GM19351 (cell line): ENCODE data around the gene PAPLN.

Experiments
- ATAC-seq: cut with Tn5 transposase; IDR thresholded peaks from one replicate; pipeline ENCODE4 v1.9.1; 2021; ENCODE audit warnings: mild to moderate bottlenecking, moderate library complexity; ENCODE audit not compliant: unreplicated experiment

PAPLN gene

DNA sequence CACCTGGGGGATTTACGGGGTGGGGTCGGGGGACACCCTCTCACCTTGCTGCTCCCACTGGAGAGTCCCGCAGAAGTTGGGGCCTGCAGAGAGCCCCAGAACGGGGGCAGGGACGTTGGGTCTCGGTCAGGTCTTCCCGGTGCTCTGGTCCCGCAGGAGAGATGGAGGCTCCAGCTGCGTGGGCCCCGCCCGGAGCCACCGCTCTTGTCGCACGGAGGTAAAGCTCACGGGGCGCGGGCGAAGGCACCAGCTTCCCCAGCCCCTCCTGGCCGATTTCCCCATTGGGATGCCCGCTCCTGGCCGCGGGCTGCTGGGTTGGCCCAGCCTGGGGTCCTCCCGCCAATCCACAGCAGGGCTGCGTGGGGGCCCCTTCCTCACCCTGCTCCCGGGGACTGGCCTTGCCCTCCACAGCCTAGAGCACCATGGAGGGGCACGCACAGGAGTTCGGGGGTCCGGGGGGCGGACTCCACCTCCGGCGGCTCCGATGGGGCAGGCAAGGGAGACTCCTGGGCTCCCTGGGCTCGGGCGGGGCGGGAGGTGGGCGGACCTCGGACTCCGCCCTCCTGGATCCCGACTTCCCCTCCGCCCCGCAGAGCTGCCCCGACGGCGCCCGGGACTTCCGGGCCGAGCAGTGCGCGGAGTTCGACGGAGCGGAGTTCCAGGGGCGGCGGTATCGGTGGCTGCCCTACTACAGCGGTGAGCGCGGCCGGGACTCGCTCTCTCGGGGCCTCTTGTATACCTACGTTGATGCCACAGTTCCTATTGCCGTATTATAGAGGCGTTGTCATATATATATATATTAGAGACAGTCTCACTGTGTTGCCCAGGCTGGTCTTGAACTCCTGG, 8.4 kb downstream of the PAPLN start:
- ATAC-seq, result no peak

GRCh38 chr14:73246387-73247150, 9.3 kb downstream of the PAPLN start:
- ATAC-seq, result no peak

DNA sequence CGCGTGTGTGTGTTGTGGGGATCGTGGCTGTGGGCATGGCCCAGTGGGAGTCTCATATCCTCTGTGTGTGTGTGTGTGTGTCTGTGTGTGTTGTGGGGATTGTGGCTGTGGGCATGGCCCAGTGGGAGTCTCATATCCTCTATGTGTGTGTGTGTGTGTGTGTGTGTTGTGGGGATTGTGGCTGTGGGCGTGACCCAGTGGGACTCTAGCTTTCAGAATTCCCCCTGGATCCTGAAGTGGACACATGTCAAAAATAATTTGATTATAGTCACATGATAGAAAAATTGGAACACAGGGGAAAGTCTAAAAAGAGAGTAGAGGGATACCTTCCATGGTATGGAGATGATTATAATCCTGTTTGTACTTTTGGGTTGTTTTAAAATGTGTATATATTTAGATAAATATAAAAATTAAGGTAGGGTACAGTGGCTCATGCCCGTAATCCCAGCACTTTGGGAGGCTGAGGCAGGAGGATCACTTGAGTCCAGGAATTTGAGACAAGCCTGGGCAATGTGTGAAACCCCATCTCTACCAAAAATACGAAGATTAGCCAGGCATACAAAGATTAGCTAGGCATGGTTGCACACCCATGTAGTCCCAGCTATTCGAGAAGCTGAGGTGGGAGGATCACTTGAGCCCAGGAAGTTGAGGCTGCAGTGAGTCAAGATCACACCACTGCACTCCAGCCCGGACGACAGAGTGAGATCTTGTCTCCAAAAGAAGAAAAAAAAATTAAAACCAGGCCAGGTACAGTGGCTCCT, 11.0 kb downstream of the PAPLN start:
- peak; percentile 61 for ATAC-seq

DNA sequence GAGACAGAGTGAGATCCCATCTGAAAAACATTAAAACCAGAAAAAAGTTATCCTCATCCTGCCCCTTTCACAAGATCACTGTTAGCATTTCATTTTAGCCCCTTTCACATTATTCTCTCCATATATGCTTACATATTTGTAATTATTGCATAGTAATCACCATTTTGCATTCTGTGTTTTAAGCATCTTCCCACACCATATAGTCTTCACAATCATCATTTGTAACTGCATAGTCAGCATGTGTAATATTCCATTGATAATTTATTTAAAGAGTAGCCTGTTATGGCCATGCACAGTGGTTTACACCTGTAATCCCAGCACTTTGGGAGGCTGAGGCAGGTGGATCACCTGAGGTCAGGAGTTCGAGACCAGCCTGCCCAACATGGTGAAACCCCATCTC, 11.8 kb downstream of the PAPLN start:
- no peak for ATAC-seq

GRCh38 chr14:73249564-73250316, 12.4 kb downstream of the PAPLN start:
- no peak for ATAC-seq

DNA sequence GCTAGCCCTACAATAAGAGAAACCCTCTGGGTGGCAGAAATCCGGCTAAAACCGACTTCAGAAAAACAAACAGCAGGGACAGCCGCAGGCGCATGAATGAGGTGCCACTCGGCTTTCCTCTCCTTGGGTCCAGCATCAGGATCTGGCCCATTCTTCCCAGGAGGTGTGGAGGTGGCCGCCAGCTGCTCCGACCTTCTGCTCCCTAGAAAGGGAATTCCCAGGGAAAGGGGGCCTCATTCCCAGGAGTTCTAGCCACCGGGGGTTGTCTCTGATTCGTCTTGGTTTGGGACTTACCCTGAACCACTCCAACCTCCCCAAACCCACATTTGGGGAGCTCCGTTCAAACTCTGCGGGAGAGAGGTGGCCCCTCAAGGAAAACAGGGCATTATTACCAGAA, 13.0 kb downstream of the PAPLN start:
- ATAC-seq, result no peak

DNA sequence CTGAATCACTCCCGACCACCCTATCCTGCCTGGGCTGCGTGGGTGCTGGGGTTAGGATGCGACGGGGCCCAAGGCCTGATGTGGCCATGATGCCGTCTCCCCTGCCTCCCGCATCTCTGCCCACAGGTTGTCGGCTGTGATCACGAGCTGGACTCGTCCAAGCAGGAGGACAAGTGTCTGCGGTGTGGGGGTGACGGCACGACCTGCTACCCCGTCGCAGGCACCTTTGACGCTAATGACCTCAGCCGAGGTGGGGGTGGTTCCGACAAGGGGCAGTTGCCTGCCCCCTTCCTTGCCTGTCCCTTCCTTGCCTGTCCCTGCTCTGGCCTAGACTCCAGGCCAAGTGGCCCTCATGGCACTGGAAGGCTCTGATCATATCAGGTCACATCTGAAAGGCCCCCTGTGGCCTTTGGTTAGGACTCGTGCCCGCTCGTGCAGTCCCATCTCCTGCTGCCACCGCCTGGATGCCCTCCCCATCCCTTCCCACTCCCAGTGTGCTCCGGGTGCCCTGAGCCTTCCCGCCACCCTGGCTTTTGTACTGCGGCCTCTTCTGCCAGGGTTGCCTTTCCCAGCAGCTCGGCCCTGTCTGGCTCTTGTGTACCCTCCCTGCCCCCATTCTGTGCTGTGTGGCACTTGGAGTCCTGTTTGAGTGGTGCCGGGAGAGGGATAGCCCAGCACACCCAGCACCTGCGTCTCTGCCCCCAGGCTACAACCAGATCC, 13.6 kb downstream of the PAPLN start:
- ATAC-seq, result no peak

GRCh38 chr14:73251516-73252215, 14.4 kb downstream of the PAPLN start:
- ATAC-seq, result no peak

DNA sequence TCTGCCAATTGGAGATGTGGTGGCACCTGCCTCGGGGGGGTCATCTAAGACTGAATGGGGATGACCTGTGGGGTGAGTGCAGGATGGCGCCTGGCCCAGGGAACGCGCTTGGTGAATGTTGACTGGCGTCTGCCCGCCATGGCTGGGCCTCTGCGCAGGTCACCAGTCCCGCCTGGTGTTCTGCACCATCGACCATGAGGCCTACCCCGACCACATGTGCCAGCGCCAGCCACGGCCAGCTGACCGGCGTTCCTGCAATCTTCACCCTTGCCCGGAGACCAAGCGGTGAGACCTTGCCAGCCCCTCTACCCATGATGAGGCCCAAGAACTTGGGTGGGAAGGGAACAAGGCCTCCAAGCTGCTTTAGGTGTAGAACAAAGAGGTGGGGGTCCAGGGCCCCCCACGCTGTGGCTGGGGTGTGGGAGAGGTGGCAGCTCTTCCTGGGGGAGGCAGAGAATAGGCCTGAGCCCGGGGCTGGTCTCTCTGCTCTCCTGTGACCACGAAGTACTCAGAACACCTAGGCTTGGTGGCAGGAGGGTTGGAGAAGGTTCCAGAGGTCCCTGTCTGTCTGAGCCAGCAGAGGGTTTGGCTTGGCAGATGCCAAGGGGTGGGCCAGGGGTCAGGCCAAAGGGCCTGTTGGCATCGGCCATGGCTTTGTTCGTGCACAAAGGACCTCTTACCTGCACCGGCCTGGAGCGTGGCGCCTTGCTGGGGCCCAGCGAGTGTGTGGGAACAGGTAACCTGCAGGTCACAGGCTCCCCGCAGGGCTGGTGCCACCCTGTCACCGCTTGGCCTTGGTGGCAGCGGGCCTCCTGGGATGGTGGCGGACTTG, 15.4 kb downstream of the PAPLN start:
- ATAC-seq, result no peak

GRCh38 chr14:73253323-73253610, 16.0 kb downstream of the PAPLN start:
- ATAC-seq, result no peak

GRCh38 chr14:73253721-73254120, 16.4 kb downstream of the PAPLN start:
- no peak for ATAC-seq

GRCh38 chr14:73254247-73255004, 17.1 kb downstream of the PAPLN start:
- no peak for ATAC-seq

- no peak for ATAC-seq
These were observed 17.7 kb downstream of the PAPLN start for GRCh38 chr14:73255005-73255400.

- no peak for ATAC-seq
These were observed 18.5 kb downstream of the PAPLN start for GRCh38 chr14:73255693-73256225.

- no peak for ATAC-seq
These were observed 20.8 kb downstream of the PAPLN start for GRCh38 chr14:73258076-73258475.

- no peak for ATAC-seq
These were observed 21.7 kb downstream of the PAPLN start for GRCh38 chr14:73258845-73259611.

DNA sequence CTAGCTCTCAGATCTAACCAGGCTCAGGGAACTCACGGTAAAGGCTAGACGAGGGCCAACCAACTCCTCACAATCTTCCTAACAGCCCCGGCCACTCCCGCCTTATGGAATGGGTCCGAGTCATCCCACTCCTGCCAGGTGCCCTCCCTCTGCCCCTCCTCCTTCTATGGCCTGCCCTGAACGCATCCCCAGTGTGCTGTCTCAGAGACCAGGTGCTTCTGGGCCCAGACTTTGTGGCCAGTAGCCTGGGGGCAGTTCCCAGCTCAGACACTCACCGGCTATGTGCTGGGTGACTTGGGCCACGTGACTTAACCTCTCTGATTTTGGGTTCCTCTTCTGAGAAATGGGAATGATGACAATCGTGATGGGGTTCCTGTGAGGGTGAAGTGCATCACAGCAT, 22.5 kb downstream of the PAPLN start:
- ATAC-seq, result no peak
